Type B pancreatic cell (in vitro differentiated cells): Measurements from ENCODE around the gene KLRF1. TPM values are rescaled to one million over a fixed set of nuclear protein-coding genes. Genes with fewer than 3 reads are reported as not detected.

Experiments used
- DNase-seq: peaks from one replicate; pipeline ENCODE4 v3.0.0; 2021; ENCODE audit warnings: mixed read lengths; ENCODE audit not compliant: unreplicated experiment; ENCODE audit errors: extremely low spot score
- H3K27ac Mint-ChIP-seq: 2 replicates; pipeline ENCODE4 v1.8.0; 2021; ENCODE audit warnings: mild to moderate bottlenecking, mixed read lengths
- H3K27me3 Mint-ChIP-seq: 2 replicates; pipeline ENCODE4 v1.8.0; 2021; ENCODE audit warnings: mixed read lengths
- H3K36me3 Mint-ChIP-seq: 2 replicates; pipeline ENCODE4 v1.8.0; 2021; ENCODE audit warnings: mixed read lengths
- H3K4me1 Mint-ChIP-seq: one replicate; pipeline ENCODE4 v1.8.0; 2021; ENCODE audit warnings: mixed read lengths; ENCODE audit not compliant: unreplicated experiment
- H3K4me3 Mint-ChIP-seq: 2 replicates; pipeline ENCODE4 v1.8.0; 2021; ENCODE audit warnings: mild to moderate bottlenecking, mixed read lengths
- H3K9me3 Mint-ChIP-seq: 2 replicates; pipeline ENCODE4 v1.8.0; 2021; ENCODE audit warnings: mixed read lengths
- CTCF ChIP-seq: fragments of 200-600 bp; sonication (generic); conservative IDR thresholded peaks from 2 replicates; pipeline ENCODE4 v1.5.0; 2021; ENCODE audit warnings: antibody characterized with exemption, mild to moderate bottlenecking
- total RNA-seq: library from RNA; stranded (reverse); gene quantifications from 2 replicates; pipeline ENCODE4 v1.2.1, GENCODE V29; 2021; ENCODE audit warnings: low replicate concordance

The KLRF1 gene
- total RNA-seq, 1 donor from 2014 or later, result not detected

GRCh38 chr12:9867531-9867930 lies 40.2 kb downstream of the KLRF1 start:
- no peak overlapping the region for H3K27ac Mint-ChIP-seq
- no peaks in the 10 kb centered on the region for H3K36me3 Mint-ChIP-seq
- H3K4me1 Mint-ChIP-seq, result peaks cover 3% of the 10 kb centered on the region
- H3K27me3 Mint-ChIP-seq, result no peaks in the 10 kb centered on the region
- no peak for TF ChIP-seq CTCF
- H3K4me3 Mint-ChIP-seq, result no peak overlapping the region
- no peaks in the 10 kb centered on the region for H3K9me3 Mint-ChIP-seq
- DNase-seq, result no peak

DNA sequence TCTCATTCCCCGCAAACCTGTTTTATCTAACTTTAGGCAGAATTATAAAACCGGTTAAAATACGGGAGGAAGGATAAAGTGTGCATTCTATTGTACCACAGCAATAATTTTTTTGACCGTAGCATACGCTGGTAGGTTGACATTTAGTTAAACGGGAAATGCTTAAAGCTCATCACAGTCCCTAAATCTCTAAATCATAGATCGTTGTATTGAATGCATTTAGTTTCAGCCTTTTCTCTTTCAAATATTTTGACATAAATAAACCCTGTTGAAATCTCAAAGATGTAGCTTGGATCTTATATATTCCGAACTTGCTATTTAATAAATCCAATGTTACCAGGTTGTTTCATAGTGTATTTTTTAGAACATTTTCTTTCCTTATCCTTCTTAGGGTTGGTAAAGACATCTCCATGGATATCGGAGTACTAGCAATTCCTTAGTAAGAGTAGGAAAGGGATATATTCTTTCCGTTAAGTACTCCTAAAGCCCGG lies 41.1 kb downstream of the KLRF1 start:
- no peak overlapping the region for H3K4me3 Mint-ChIP-seq
- H3K4me1 Mint-ChIP-seq, result peaks cover 3% of the 10 kb centered on the region

DNA sequence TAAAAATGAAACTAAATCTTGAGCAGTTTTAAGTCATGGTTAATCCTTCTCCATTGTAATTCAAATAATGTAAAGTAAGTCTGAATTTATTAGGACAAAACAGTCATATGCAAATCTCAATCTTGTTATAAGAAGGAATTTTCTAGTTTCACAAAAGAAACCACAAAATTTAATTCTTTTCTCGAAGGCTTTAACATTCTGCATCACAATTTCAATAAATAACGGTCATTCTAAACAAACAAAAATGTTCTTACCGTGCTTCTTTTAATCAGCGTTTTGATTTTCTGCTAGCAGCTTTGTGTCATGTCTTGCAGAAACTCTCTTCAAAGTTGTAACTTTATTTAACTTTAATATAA lies 41.6 kb downstream of the KLRF1 start:
- no peak for TF ChIP-seq CTCF
- H3K27ac Mint-ChIP-seq, result no peak overlapping the region
- H3K27me3 Mint-ChIP-seq, result no peaks in the 10 kb centered on the region
- H3K4me3 Mint-ChIP-seq, result no peak overlapping the region
- H3K4me1 Mint-ChIP-seq, result peaks cover 3% of the 10 kb centered on the region
- no peaks in the 10 kb centered on the region for H3K9me3 Mint-ChIP-seq
- no peaks in the 10 kb centered on the region for H3K36me3 Mint-ChIP-seq
- no peak for DNase-seq

More for the DNA sequence above, 41.1 kb downstream of the KLRF1 start:
- H3K9me3 Mint-ChIP-seq, result no peaks in the 10 kb centered on the region
- no peak for TF ChIP-seq CTCF
- no peaks in the 10 kb centered on the region for H3K27me3 Mint-ChIP-seq
- no peak overlapping the region for H3K27ac Mint-ChIP-seq
- H3K36me3 Mint-ChIP-seq, result no peaks in the 10 kb centered on the region
- DNase-seq, result no peak

- H3K4me1 Mint-ChIP-seq, result peaks cover 3% of the 10 kb centered on the region
- no peak for TF ChIP-seq CTCF
- peak within 1 kb of the TSS; percentile 71 for H3K4me3 Mint-ChIP-seq
- H3K27ac Mint-ChIP-seq, result peak within 1 kb of the TSS; percentile 27
- H3K36me3 Mint-ChIP-seq, result no peaks in the 10 kb centered on the region
- DNase-seq, result no peak
- H3K9me3 Mint-ChIP-seq, result no peaks in the 10 kb centered on the region
- H3K27me3 Mint-ChIP-seq, result no peaks in the 10 kb centered on the region
Measured at GRCh38 chr12:9869307-9870161, 42.3 kb downstream of the KLRF1 start, which contains the start of gene CLEC2B. TSS of gene CLEC2B (minus strand) at chr12:9869354.

GRCh38 chr12:9870286-9870866 lies 43.1 kb downstream of the KLRF1 start:
- no peak for DNase-seq
- Mint-ChIP-seq H3K27me3 (no peaks in the 10 kb centered on the region), H3K4me1 (peaks cover 3% of the 10 kb centered on the region), H3K27ac (no peak overlapping the region), H3K36me3 (no peaks in the 10 kb centered on the region), H3K4me3 (no peak overlapping the region), H3K9me3 (no peaks in the 10 kb centered on the region)
- TF ChIP-seq CTCF, result no peak
